CD4-positive, alpha-beta T cell treated with Interleukin-10 for 1 hour (primary cell): ENCODE measurements around the gene VSX1.

Experiments
- DNase-seq: peaks from one replicate; pipeline ENCODE4 v3.0.0-alpha.2; 2020

VSX1 gene

GRCh38 chr20:25064561-25065071 is 17.3 kb downstream of the VSX1 start:
- no peak for DNase-seq

DNA sequence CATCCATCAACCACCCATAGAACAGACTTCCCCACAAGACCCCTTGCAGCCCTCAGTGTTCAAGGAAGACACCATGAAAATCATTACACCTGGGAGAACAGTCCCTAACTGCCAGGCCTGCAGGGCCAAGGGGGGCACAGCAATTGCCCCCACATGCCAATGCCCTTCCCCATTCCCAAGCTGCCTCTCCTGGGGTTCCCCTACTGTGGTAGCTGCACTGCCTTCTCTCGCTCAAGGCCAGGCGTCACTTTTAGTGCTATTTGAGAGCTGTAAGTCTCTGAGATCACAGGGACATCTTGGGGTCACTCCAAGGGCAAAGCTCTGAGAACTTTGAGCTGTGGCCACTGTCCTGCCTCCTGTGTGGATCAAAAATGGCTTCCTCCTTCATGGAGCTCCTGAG is 18.0 kb downstream of the VSX1 start:
- DNase-seq: no peak

GRCh38 chr20:25063546-25063945 is 18.4 kb downstream of the VSX1 start:
- no peak for DNase-seq

GRCh38 chr20:25062841-25063240 is 19.1 kb downstream of the VSX1 start:
- no peak for DNase-seq

- no peak for DNase-seq
Measured at GRCh38 chr20:25061821-25062530, 20.0 kb downstream of the VSX1 start.

- no peak for DNase-seq
Measured at GRCh38 chr20:25061103-25061799, 20.7 kb downstream of the VSX1 start.

- no peak for DNase-seq
Measured at GRCh38 chr20:25059866-25060465, 22.0 kb downstream of the VSX1 start.

DNA sequence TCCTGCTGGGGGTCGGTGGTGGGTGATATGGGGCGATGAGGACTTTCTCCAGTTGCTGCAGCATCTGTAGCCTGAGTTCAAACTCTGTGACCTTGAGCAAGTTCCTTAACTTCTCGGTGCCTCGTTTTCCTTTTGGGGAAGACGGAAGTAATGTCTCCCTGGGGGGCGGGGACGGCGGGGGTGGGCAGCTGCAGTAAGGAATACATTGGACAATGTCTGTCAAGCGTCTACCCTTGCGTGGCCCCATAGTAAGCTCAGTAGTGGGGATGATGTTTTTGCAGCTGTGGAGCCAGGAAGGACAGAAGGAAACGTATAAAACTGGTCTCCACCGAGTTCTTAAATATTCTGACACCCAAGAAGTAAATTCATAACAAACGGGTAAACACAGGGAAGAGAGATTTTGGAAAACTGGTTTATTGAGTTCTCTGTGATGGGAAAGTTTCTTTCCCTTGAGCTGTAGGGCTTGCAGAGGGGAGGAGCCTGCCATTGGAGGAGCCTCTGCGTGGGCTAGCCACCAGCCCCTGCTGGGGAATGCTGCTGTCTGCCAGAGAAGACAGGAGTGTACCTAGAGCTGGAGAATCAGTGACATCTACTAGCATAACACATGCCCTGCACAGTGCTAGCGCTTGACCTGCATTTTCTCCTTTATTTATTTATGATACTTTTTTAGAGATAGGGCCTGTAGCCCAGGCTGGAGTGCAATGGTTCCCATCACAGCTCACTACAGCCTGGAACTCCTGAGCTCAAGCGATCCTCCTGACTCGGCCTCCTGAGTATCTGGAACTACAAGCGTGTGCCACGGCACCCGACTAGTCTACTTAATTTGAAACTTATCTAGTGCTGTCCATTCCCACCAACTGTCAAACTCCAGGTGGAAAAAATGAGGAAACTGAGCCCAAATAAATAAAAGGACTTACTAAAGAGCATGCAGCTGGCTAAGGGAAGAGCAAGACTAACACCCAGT is 22.8 kb downstream of the VSX1 start:
- peak; percentile 19 for DNase-seq

GRCh38 chr20:25058051-25058846 is 23.7 kb downstream of the VSX1 start, which contains the start of gene ACSS1:
TSS of gene ACSS1 (minus strand) at chr20:25058139. CDS start at chr20:25058102, 37 bp downstream.
- peak; percentile 80 for DNase-seq

- DNase-seq: peak; percentile 87
Measured at GRCh38 chr20:25057234-25058050, 24.5 kb downstream of the VSX1 start.

DNA sequence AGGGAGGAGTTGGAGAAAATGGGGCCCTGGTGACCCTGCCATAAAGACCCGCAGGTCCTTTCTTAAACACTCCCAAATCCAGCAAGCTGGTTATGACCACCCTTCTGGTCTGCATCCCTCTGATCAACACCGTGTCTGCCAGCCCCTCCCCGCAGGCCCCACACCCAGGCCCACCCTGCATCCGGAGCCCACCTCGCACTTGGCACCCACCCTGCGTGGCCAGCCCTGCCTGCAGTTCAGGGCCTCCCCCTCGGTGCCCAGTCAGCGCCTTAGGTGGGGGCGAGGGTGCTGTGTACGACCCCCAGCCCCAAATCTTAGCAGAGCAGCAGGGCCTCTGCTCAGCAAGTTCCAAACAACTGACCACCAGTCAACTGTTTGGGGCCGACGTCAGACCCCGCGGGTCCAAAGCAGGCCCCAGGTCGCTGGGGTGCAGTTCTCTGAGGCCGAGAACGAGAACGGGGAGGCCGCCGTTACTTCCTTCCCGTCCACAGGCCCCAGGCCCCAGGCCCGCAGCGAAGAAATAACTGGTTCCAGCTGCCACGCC is 25.2 kb downstream of the VSX1 start:
- no peak for DNase-seq

DNA sequence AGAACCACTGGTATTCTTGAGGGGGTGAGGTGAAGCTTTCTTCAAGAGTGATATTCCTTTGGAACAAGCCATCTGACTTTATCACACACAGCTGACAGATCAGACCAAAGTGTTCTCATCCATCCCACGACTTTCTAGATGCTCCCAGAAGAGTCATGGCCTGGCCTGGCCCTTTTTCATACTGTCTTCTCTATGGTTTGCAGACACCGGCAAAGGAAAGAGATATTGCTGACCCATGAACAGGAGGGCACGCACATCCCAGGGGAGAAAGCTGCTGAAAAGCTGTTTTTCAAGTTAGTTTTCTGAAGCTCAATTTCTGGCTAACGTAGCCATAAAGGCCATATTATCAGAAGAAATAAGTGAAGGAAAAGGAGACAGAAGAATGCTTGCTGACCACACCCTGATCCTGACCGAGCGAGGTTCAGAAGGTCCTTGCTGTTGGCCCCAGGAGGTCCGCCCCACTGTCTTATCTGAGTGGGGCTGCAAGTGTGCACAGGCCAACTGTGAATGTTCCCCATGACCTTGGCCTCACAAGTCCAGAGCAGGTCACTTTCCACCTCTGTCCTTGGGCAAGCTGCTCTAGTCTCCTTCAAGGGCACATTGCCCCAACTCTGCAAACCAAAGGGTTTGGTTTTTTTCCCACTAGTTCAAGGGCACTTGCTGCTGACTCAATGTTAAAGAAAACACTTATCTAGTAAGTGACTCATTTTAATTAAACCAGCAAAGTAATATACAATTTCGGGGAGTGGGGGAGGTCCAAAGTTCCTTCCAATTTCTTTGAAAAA is 26.0 kb downstream of the VSX1 start:
- no peak for DNase-seq

DNA sequence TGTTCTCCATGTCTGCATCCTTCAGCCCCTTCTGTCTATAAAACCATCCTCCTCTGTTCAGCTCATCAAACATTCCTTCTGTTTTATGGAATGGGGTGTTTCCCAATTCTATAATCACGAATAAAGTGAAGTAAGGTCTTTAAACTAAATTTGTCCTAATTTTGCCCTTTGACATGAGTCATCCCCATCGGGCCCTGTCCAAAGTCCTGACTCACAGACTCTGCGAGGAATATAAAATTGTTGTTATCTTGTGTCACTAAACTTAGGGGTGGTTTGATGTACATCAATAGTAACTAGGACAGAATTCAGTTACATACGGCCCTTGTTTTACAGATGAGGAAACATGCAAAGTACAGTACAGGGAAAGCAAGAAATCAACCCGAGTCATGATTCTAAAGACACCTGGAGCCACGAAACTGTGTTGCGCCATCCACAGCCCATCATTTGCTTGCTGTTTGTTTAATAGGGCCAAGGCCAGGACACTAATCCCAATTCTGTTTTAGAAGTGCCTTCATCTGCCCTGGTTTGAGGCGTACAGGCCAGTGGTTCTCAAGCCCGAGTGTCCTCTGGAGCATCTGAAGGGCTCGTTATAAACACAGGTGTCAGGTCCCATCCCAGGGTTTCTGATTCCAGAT is 26.8 kb downstream of the VSX1 start:
- DNase-seq: no peak

- DNase-seq: no peak
Measured at GRCh38 chr20:25054096-25054820, 27.7 kb downstream of the VSX1 start.

DNA sequence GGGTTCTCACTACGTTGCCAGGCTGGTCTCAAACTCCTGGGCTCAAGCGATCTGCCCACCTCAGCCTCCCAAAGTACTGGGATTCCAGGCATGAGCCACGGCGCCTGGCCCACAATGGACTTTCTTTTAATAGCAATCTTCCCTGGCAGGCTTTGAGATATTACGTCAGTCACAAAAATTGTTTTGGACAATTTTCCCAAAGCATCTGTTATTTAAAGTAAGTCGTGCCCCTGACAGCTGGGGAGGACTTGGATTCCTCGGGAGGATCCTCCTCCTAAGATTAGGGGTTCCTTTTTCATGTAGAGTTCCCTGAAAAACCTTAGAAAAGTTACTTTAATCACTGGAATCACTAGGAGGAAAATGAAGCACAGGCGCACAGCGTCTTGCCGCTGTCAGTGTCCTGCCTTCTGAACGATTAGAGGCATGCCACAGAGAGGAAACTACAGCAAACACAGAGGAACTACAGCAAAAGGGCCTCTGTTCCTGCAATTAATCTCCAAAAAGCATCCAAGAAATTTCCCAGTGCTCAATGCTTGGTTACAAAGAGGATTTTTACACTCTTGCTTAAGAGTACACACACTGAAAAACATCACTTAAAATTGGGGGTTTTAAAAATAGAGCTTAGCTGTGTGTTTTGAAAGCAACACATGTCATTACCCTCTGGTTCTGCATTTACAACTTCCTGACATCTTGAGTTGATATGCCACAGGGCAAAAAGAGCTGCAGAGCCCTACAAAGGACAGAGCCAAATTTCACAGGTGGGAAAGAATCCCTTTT is 28.5 kb downstream of the VSX1 start:
- no peak for DNase-seq

DNA sequence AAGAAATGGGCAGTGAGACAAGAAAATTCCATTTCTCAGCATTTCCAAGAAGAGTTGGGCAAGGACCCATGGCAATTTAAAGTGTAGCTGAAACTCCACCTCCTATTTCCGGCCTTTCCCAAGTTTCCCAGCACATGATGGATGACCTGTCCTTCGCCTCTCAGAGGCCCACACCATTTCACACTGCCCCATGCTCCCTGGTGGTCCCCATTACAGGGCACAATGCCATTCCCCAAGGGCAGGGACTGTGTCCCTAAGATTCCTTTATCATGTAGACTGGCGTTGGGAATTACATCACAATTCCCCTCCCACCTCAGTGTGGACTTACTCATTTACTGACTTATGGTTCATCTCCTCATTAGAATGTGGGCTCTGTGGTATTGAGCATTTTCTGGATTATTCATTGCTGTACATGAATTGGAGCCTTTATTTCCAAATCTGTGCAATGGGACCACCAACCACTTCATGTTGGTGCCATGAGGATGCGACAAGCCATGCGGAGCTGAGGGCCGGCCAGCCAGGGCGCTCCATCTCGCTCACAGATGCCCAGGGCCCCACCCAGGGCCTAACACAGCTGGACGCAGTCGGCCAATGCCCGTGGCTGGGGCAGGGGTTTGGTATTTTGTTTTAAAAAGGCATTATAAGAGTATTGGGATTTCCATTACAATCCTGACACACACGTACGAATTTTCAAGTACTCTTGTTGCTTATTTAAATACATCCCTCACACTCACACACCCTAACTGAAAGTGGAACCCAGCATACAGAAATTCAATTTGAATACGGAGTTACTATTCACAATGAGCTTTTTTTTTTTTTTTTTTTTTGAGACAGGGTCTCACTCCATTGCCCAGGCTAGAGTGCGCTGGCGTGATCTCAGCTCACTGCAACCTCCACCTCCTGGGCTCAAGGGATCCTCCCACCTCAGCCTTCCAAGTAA is 29.4 kb downstream of the VSX1 start:
- no peak for DNase-seq
